ENCODE data around the gene USH2A.

Gene USH2A

DNA sequence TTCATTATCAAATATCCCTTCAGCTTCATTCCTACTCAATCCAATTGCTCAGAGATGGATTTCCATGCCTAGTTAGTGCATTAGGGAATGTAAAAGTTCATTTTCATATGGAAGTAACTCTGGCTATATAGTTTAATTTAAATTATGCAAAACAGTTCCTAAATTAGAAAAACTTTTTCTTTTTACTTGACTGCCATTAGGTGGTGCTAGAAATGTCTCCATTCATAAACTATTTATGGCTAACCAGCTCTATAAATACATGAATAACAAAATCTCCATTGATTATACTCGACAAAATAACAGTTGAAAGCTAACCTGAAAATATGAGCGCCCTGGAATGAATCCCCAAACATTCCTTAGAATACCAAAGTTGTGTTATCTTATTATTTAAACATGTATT is 311.4 kb downstream of the USH2A start:
- no peak for TF ChIP-seq EZH2phosphoT487 (IDR thresholded peaks at IDR 0.05; ENCODE audit: borderline replicate concordance)
- TF ChIP-seq, protein P1, sequence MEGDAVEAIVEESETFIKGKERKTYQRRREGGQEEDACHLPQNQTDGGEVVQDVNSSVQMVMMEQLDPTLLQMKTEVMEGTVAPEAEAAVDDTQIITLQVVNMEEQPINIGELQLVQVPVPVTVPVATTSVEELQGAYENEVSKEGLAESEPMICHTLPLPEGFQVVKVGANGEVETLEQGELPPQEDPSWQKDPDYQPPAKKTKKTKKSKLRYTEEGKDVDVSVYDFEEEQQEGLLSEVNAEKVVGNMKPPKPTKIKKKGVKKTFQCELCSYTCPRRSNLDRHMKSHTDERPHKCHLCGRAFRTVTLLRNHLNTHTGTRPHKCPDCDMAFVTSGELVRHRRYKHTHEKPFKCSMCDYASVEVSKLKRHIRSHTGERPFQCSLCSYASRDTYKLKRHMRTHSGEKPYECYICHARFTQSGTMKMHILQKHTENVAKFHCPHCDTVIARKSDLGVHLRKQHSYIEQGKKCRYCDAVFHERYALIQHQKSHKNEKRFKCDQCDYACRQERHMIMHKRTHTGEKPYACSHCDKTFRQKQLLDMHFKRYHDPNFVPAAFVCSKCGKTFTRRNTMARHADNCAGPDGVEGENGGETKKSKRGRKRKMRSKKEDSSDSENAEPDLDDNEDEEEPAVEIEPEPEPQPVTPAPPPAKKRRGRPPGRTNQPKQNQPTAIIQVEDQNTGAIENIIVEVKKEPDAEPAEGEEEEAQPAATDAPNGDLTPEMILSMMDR (conservative IDR thresholded peaks at IDR 0.05; ENCODE audit: low read length), result no peak; the same call in 1 of the 2 replicates
- no peak overlapping the region for H2AFZ ChIP-seq (ENCODE audit: low read length)
- no peaks in the 10 kb centered on the region for H3K27me3 ChIP-seq (ENCODE audit: insufficient read depth, low read length, poor library complexity, severe bottlenecking)
- no peak overlapping the region for H3K4me2 ChIP-seq (ENCODE audit: low read depth, low read length, poor library complexity, severe bottlenecking)
- no peaks in the 10 kb centered on the region for H3K36me3 ChIP-seq (ENCODE audit: insufficient read depth, low read length)
- no peaks in the 10 kb centered on the region for H3K79me2 ChIP-seq (ENCODE audit: insufficient read depth, low read length)
- no peaks in the 10 kb centered on the region for H3K4me1 ChIP-seq (ENCODE audit: insufficient read depth, low read length, poor library complexity, severe bottlenecking)
- H3K9me2 ChIP-seq (replicated peaks; ENCODE audit: low read depth, low read length), result no peaks in the 10 kb centered on the region
- H3K9ac ChIP-seq (ENCODE audit: low read depth, low read length, poor library complexity, severe bottlenecking), result no peak overlapping the region
- no peaks in the 10 kb centered on the region for H3F3A ChIP-seq (ENCODE audit: low read depth)
- no peak overlapping the region for H3K4me3 ChIP-seq (ENCODE audit: low read length, poor library complexity, severe bottlenecking)
- H3K9me3 ChIP-seq (ENCODE audit: insufficient read depth, low read depth, low read length), result no peaks in the 10 kb centered on the region
- no peaks in the 10 kb centered on the region for H4K20me1 ChIP-seq (ENCODE audit: insufficient read depth, low read length, poor library complexity, severe bottlenecking)

DNA sequence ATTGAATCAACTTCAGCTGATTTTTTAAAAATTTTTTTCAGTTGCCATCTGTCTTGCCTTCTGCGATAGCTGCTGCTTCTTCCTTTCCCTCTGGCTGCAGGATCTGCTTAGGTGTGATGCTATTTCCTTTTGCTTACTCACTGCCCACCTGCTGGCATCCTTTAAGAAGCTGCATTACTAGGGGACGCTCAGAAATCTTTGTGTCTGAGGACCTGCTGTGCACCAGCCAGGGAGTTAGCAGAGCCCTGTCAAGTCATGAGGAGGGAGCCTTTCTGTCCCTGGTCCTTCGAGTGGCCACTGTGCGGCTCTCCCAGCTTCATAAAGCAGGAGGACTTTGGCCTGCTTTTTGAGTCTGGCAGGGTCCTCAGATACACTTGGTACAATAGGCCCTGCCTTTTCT is 327.8 kb downstream of the USH2A start:
- H3K36me3 ChIP-seq (ENCODE audit: insufficient read depth, low read length), result no peaks in the 10 kb centered on the region
- H3K27me3 ChIP-seq (ENCODE audit: insufficient read depth, low read length, poor library complexity, severe bottlenecking), result no peaks in the 10 kb centered on the region

DNA sequence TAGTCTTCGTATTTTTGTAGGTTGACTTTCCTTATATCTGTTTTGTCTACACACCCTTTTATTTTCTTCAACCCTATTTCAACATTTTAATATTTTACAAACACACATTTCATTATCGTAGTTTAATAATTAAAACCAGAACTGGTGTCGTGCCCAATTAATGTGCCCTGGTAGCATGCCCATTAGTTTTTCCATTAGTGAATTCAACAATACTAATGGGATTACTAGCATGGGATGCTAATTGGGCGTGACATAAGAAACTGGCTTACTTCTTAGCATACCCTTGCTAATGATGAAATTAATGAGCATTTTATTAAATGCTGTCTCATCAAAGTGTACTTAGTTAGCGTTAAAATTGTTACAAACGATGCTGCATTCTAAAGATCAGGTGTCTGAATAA is 332.7 kb downstream of the USH2A start:
- Histone ChIP-seq H2AFZ (ENCODE audit: low read length) (no peak overlapping the region), H3K4me3 (ENCODE audit: low read length, poor library complexity, severe bottlenecking) (no peak overlapping the region), H3F3A (ENCODE audit: low read depth) (no peaks in the 10 kb centered on the region), H3K4me1 (ENCODE audit: insufficient read depth, low read length, poor library complexity, severe bottlenecking) (no peaks in the 10 kb centered on the region), H3K36me3 (ENCODE audit: insufficient read depth, low read length) (no peaks in the 10 kb centered on the region), H3K9me2 (replicated peaks; ENCODE audit: low read depth, low read length) (no peaks in the 10 kb centered on the region), H3K79me2 (ENCODE audit: insufficient read depth, low read length) (no peaks in the 10 kb centered on the region), H4K20me1 (ENCODE audit: insufficient read depth, low read length, poor library complexity, severe bottlenecking) (no peaks in the 10 kb centered on the region), H3K9ac (ENCODE audit: low read depth, low read length, poor library complexity, severe bottlenecking) (no peak overlapping the region), H3K4me2 (ENCODE audit: low read depth, low read length, poor library complexity, severe bottlenecking) (no peak overlapping the region), H3K27me3 (ENCODE audit: insufficient read depth, low read length, poor library complexity, severe bottlenecking) (no peaks in the 10 kb centered on the region), H3K9me3 (ENCODE audit: insufficient read depth, low read depth, low read length) (no peaks in the 10 kb centered on the region)
- TF ChIP-seq EZH2phosphoT487 (IDR thresholded peaks at IDR 0.05; ENCODE audit: borderline replicate concordance), result no peak
- TF ChIP-seq, protein P1 (conservative IDR thresholded peaks at IDR 0.05; ENCODE audit: low read length), result no peak

More for the DNA sequence above, 327.8 kb downstream of the USH2A start:
- H3K79me2 ChIP-seq (ENCODE audit: insufficient read depth, low read length), result no peaks in the 10 kb centered on the region
- H2AFZ ChIP-seq (ENCODE audit: low read length), result no peak overlapping the region
- no peaks in the 10 kb centered on the region for H3K9me2 ChIP-seq (replicated peaks; ENCODE audit: low read depth, low read length)
- TF ChIP-seq, protein P1 (conservative IDR thresholded peaks at IDR 0.05; ENCODE audit: low read length), result no peak
- no peak for TF ChIP-seq EZH2phosphoT487 (IDR thresholded peaks at IDR 0.05; ENCODE audit: borderline replicate concordance)
- no peaks in the 10 kb centered on the region for H3K9me3 ChIP-seq (ENCODE audit: insufficient read depth, low read depth, low read length)
- H3K4me3 ChIP-seq (ENCODE audit: low read length, poor library complexity, severe bottlenecking), result no peak overlapping the region
- H3K4me2 ChIP-seq (ENCODE audit: low read depth, low read length, poor library complexity, severe bottlenecking), result no peak overlapping the region
- H3F3A ChIP-seq (ENCODE audit: low read depth), result no peaks in the 10 kb centered on the region
- H3K9ac ChIP-seq (ENCODE audit: low read depth, low read length, poor library complexity, severe bottlenecking), result no peak overlapping the region
- no peaks in the 10 kb centered on the region for H4K20me1 ChIP-seq (ENCODE audit: insufficient read depth, low read length, poor library complexity, severe bottlenecking)
- no peaks in the 10 kb centered on the region for H3K4me1 ChIP-seq (ENCODE audit: insufficient read depth, low read length, poor library complexity, severe bottlenecking)
